ENCODE results near the gene RFX4. TPM values are rescaled to one million over a fixed set of nuclear protein-coding genes. Genes with fewer than 3 reads are reported as not detected.
"Not testable (repeated sequence)": the region's sequence is repeated elsewhere in the genome, so short reads cannot be mapped to it uniquely, and the experiment has no call there.

Gene RFX4
- total RNA-seq, 1 donor from 2014 or later: 2.9 TPM

DNA sequence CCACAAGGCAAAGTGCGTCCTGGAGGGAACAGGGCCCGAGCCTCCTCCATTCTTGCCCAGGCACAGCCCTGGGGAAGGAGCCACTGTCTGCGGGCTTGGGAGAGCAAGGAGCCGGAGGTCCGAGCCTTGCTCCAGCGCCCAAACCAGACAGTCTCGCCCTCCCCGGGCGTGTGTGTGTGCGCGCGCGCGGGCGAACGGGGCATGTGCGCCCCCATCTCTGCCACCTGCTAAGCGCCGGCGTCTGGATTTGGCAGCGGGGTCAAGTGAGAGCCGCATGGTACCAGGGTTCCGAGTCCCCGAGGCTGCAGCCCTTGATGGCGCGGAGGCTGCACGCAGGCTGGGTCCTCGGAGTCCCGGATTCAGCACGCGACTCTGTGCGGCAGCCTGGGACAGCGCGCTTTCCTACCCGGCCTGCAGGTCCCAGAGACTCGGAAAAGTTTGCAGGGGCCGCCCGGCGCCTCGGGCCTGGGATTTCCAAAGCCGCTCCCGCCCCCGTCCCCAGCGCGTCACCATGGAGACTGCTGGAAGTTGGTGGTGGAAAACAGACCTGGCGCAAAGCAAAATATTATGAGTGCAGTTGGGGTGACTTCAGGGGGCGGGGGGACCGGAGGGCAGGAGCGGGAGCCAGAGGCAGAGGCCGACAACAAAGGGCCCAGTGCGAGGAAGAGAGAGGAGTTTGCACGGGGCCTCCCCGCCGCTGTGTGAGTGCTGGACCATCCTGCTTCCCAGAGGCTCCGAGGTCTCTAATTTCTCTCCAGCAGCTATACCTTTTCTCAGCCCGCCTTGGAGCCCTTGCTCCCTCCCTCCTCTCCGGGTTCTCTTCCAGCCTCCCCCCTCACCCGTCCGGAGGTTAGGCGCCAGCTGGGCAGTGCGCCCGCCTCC is 4.2 kb downstream of the RFX4 start:
- FAIRE-seq: no peak
- DNase-seq (ENCODE audit: low spot score in 2 of 2): peak in 1 of 2 donors; percentile 40

DNA sequence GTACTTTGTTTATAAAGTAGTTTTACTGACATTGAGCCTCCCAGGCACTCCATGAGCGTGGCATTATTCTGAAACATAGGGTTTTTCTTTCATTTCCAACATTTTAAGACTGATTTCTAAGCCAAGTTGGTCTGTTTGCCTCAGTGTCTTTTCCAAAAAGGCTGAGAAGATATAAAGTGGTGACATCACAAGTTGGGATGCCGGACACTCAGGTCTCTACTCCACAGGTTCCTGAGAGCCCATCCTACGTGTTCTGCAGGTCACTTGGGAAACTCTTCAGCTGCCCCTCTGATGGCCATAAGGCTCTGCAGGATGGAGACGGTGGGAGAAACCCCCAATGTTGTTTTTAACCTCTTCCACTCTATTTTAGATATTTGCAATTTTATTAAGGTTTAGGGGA is 6.0 kb downstream of the RFX4 start:
- DNase-seq (ENCODE audit: low spot score in 2 of 2) (no peak), FAIRE-seq (no peak)

DNA sequence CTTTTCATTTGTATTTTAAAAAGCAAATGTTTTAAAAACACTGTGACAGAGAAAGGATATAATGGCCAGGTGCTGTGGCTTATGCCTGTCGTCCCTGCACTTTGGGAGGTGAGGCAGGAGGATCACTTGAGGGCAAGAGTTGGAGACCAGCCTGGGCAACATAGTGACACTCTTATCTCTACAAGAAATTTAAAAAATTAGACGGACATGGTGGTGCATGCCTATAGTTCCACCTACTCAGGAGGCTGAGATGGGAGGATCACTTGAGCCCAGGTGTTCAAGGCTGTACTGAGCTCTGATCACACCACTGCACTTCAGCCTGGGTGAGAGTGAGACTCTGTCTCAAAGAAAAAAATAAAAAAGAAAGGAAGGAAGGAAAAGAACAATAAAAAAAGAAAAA is 7.8 kb downstream of the RFX4 start:
- FAIRE-seq (no peak), DNase-seq (ENCODE audit: low spot score in 2 of 2) (no peak)

DNA sequence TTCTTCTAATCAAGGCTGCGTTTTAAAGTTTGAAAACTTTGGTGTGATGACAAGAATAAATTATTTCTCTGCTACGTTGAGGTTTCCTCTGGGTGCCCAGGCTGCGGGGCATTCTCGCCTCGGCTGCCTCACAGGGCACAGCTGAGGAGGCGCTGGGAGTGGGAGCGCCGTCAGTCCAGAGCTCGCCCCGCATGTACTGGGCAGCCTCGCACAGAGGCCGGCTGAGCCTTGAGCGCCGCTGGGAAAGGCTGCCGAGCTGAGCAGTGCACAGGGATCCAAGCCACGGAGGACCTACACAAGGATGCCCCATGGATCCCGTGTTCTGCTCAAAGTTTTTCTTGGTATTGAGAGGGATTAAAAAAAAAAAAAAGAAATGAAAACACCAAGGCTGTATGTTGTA is 11.6 kb downstream of the RFX4 start:
- DNase-seq (ENCODE audit: low spot score in 2 of 2) (no peak), FAIRE-seq (no peak)

- no peak for DNase-seq (ENCODE audit: low spot score in 2 of 2)
- FAIRE-seq: no peak
Observed at GRCh38 chr12:106595268-106595667, 12.5 kb downstream of the RFX4 start.

DNA sequence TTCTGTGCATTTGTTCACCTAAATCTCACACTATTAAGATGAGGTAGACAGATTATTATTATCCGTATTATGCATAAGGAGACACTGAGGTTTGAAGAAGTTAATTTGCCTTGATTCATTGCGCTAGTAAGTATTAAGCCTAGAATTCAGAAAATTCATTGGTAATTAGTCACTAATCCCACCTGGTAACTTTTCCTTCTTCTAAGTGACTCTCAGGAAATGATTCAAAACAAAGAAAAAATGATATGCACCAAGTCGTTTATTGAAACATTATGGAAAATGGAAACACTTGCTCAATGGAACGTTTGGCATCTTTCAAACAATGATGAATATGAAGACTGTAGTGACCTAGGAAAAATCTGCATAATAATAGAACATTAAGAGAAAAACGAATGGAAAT is 15.2 kb downstream of the RFX4 start:
- DNase-seq (ENCODE audit: low spot score in 2 of 2): no peak
- no peak for FAIRE-seq

DNA sequence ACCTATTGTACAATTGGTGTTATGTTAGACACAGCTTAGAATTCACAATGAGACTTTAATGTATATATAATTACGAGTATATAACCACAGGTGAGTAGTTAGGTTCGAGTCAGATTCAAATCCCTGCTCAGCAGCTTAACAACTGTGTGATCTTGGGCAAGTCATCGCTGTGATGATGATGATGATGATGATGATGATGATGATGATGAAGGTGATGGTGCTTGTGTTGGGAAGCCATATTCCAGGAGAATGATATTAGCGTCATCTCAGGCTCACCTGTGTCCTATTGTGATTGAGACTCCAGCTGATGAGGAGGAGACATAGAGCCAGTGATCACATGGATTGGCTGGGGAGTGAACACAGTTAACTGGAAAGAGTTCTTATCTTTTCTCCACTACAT is 16.5 kb downstream of the RFX4 start:
- DNase-seq (ENCODE audit: low spot score in 2 of 2): no peak
- no peak for FAIRE-seq

GRCh38 chr12:106600503-106600902 is 17.7 kb downstream of the RFX4 start:
- DNase-seq (ENCODE audit: low spot score in 2 of 2) (no peak), FAIRE-seq (no peak)

GRCh38 chr12:106601031-106601430 is 18.2 kb downstream of the RFX4 start:
- DNase-seq (ENCODE audit: low spot score in 2 of 2) (no peak), FAIRE-seq (no peak)

- FAIRE-seq (no peak), DNase-seq (ENCODE audit: low spot score in 2 of 2) (no peak)
Observed at GRCh38 chr12:106601496-106601895, 18.7 kb downstream of the RFX4 start.

- no peak for FAIRE-seq
- DNase-seq (ENCODE audit: low spot score in 2 of 2): no peak
Observed at GRCh38 chr12:106602076-106602475, 19.3 kb downstream of the RFX4 start.

GRCh38 chr12:106605254-106605653 is 22.4 kb downstream of the RFX4 start:
- DNase-seq (ENCODE audit: low spot score in 2 of 2): no peak
- FAIRE-seq: no peak

GRCh38 chr12:106620588-106620987 is 37.8 kb downstream of the RFX4 start:
- FAIRE-seq: not testable (repeated sequence)

GRCh38 chr12:106625976-106626375 is 43.2 kb downstream of the RFX4 start:
- no peak for FAIRE-seq

More at GRCh38 chr12:106620588-106620987, 37.8 kb downstream of the RFX4 start:
- DNase-seq (ENCODE audit: low spot score in 2 of 2): not testable (repeated sequence)

GRCh38 chr12:106629797-106630659 is 47.2 kb downstream of the RFX4 start:
- no peak for FAIRE-seq
- no peak for DNase-seq (ENCODE audit: low spot score in 2 of 2)

More at GRCh38 chr12:106625976-106626375, 43.2 kb downstream of the RFX4 start:
- no peak for DNase-seq (ENCODE audit: low spot score in 2 of 2)

DNA sequence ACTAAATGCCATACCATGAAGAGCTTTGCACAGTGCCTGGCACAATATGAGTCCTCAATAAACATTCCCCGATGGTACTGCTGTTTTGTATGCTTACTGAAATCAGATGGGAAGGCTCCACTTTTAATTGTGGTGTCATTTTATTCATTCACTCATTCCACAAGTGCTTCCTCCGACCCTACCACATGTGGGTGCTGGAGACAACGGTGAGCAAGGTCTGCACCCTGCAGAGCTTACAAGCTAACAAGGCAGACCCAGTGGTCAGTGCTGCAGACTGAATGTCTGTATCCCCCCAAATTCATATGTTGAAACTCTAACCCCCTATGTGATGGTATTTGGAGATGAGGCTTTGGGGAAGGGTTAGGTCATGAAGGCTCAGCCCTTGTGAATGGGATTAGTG is 48.3 kb downstream of the RFX4 start:
- DNase-seq (ENCODE audit: low spot score in 2 of 2): no peak
- no peak for FAIRE-seq

GRCh38 chr12:106631797-106632196 is 49.0 kb downstream of the RFX4 start:
- FAIRE-seq (no peak), DNase-seq (ENCODE audit: low spot score in 2 of 2) (no peak)

GRCh38 chr12:106632797-106633450 is 50.1 kb downstream of the RFX4 start:
- FAIRE-seq: no peak
- DNase-seq (ENCODE audit: low spot score in 2 of 2): no peak

DNA sequence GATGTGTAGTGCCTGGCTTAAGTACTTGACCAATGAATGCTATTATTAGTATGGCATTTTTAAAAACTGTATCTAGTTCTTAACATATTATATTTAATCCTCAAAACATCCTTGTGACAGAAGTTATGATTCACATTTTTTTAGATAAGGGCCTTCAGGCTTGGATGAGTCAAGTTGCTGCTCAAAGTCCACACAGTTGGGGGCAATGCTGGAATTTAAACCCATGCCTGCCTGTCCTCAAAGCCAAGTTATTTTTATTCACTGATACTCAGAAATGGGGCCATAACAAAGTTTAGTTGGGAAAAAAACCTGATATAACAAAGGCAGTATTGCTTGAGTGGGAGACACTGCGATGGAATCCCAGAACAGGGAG is 50.6 kb downstream of the RFX4 start:
- DNase-seq (ENCODE audit: low spot score in 2 of 2): no peak
- FAIRE-seq: no peak

DNA sequence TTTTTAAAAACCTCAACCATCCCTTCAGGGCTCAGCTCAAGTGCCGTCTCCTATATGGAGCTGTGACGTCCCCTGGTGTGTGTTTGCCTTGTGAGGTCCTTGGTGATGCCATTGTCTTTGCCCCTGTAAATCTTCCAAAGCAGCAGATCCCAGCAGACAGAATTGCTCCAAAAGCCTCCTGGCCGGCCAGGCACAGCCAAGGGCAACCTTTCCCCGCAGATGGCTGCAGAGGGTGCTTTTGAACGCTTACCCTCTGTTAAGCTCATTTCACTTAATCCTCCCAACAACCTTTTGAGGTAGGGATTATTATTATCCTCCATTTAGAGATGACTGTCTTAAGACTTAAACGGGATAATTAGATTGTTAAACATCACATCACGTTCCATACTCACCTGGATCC is 51.4 kb downstream of the RFX4 start:
- FAIRE-seq: no peak
- no peak for DNase-seq (ENCODE audit: low spot score in 2 of 2)

- FAIRE-seq: no peak
- DNase-seq (ENCODE audit: low spot score in 2 of 2): no peak
Observed at GRCh38 chr12:106643000-106643399, 60.2 kb downstream of the RFX4 start.

All from frontal cortex (tissue), 4 donors.